Stimulated activated CD8-positive, alpha-beta memory T cell treated with anti-CD3 and anti-CD28 coated beads, Interleukin-12 subunit alpha, Interleukin-12 subunit beta, amount 100 ng/mL, for 24 hours (primary cell): ENCODE data around the gene ACTL6B.

Experiments used
- DNase-seq: peaks from one replicate; pipeline ENCODE4 v3.0.0-alpha.2; 2020; ENCODE audit errors: extremely low read depth

The ACTL6B gene

GRCh38 chr7:100599911-100600729 is 56.1 kb downstream of the ACTL6B start:
- DNase-seq, result no peak

- no peak for DNase-seq
Measured at GRCh38 chr7:100598425-100598824, 57.8 kb downstream of the ACTL6B start.

GRCh38 chr7:100595188-100595587 is 61.1 kb downstream of the ACTL6B start:
- DNase-seq, result no peak
